HG03354 (cell line): ENCODE measurements around the gene FUT9.

Experiments used
- ATAC-seq: cut with Tn5 transposase; IDR thresholded peaks from one replicate; pipeline ENCODE4 v1.9.1; 2021; ENCODE audit warnings: mild to moderate bottlenecking; ENCODE audit not compliant: unreplicated experiment, poor library complexity, severe bottlenecking

FUT9 gene

GRCh38 chr6:96015518-96016333 lies at the start of gene FUT9:
FUT9 (plus strand) TSS chr6:96015974; CDS start chr6:96203156, 187,182 bp downstream.
- ATAC-seq = no peak

GRCh38 chr6:95967594-95967993 lies 48.2 kb upstream of the FUT9 start:
- ATAC-seq = no peak

- ATAC-seq = no peak
Observed at GRCh38 chr6:95973976-95974375, 41.8 kb upstream of the FUT9 start.

- no peak for ATAC-seq
Observed at GRCh38 chr6:95978230-95978629, 37.5 kb upstream of the FUT9 start.

- no peak for ATAC-seq
Observed at GRCh38 chr6:95991906-95992305, 23.9 kb upstream of the FUT9 start.

- ATAC-seq = no peak
Observed at GRCh38 chr6:95994151-95994550, 21.6 kb upstream of the FUT9 start.

GRCh38 chr6:95998133-95998532 lies 17.6 kb upstream of the FUT9 start:
- no peak for ATAC-seq

- ATAC-seq = no peak
Observed at GRCh38 chr6:96001891-96002575, 13.7 kb upstream of the FUT9 start.

GRCh38 chr6:96002576-96002910 lies 13.2 kb upstream of the FUT9 start:
- ATAC-seq = no peak

GRCh38 chr6:96002912-96003311 lies 12.9 kb upstream of the FUT9 start:
- ATAC-seq = no peak

- ATAC-seq = no peak
Observed at GRCh38 chr6:96007663-96008062, 8.1 kb upstream of the FUT9 start.

- ATAC-seq = no peak
Observed at GRCh38 chr6:96013531-96013930, 2.2 kb upstream of the FUT9 start.

GRCh38 chr6:96014846-96015517 lies 792 bp upstream of the FUT9 start:
- no peak for ATAC-seq

GRCh38 chr6:96016334-96017069 lies 728 bp downstream of the FUT9 start:
- ATAC-seq = no peak

GRCh38 chr6:96017070-96017359 lies 1.2 kb downstream of the FUT9 start:
- no peak for ATAC-seq

- ATAC-seq = no peak
Observed at GRCh38 chr6:96022225-96022624, 6.5 kb downstream of the FUT9 start.

- ATAC-seq = no peak
Observed at GRCh38 chr6:96032661-96033060, 16.9 kb downstream of the FUT9 start.

- ATAC-seq = no peak
Observed at GRCh38 chr6:96051555-96051954, 35.8 kb downstream of the FUT9 start.

- no peak for ATAC-seq
Observed at GRCh38 chr6:96058082-96058481, 42.3 kb downstream of the FUT9 start.

- no peak for ATAC-seq
Observed at GRCh38 chr6:96059586-96059985, 43.8 kb downstream of the FUT9 start.
